BJ (cell line): Measurements from ENCODE around the gene ZBTB39. TPM values are rescaled to one million over a fixed set of nuclear protein-coding genes. Genes with fewer than 3 reads are reported as not detected.

ENCODE experiments used
- CTCF ChIA-PET: fragments of 350-600 bp; formaldehyde crosslinking; extraction: SDS; loops from one replicate; lab custom pipeline; 2021; ENCODE audit warnings: antibody characterized with exemption, inconsistent platforms; lab: Yijun Ruan, JAX
- POLR2A ChIA-PET: fragments of 300-600 bp; sonication (Branson Sonifier 250); formaldehyde crosslinking; extraction: SDS; loops from one replicate; lab custom pipeline; 2021; ENCODE audit warnings: antibody characterized with exemption; lab: Charles Lee
- DNase-seq: peaks from one replicate; pipeline ENCODE4 v3.0.0-alpha.2; 2011; ENCODE audit warnings: low read depth
- H3K27me3 ChIP-seq: 2 replicates; pipeline ENCODE4 v1.6.0; 2011; ENCODE audit warnings: low read length; ENCODE audit not compliant: control insufficient read depth, insufficient read depth
- H3K36me3 ChIP-seq: 2 replicates; pipeline ENCODE4 v1.5.1; 2011; ENCODE audit warnings: low read length; ENCODE audit not compliant: control insufficient read depth, insufficient read depth
- H3K4me3 ChIP-seq: 2 replicates; pipeline ENCODE4 v1.5.1; 2011; ENCODE audit warnings: low read depth, mild to moderate bottlenecking, control low read depth, low read length
- polyA plus RNA-seq: library from polyadenylated mRNA; depleted of rRNA; stranded (reverse); fragments of >200 nt; gene quantifications from 2 replicates; pipeline ENCODE4 v1.2.3, GENCODE V29; 2011
- TF ChIP-seq, protein P1 (sequence below): IDR thresholded peaks from 2 replicates; pipeline ENCODE4 v1.5.1; 2011; ENCODE audit warnings: low read depth, mild to moderate bottlenecking, control low read depth, inconsistent platforms, low read length, moderate library complexity; ENCODE audit not compliant: insufficient read depth

ZBTB39 gene
- polyA plus RNA-seq, 1 experiment, result 4.2 TPM

- no peak for DNase-seq
- Histone ChIP-seq H3K36me3 (no peaks in the 10 kb centered on the region), H3K27me3 (peaks cover 6% of the 10 kb centered on the region), H3K4me3 (no peak overlapping the region)
- ChIA-PET CTCF (interaction anchor here (1.4 to 2.5 kb wide), 4 partner anchors 12 to 45 kb away, joined by 4 to 8 read pairs (median 5); no protein-coding TSS in a partner anchor), POLR2A (no interaction called here)
- TF ChIP-seq, protein P1, sequence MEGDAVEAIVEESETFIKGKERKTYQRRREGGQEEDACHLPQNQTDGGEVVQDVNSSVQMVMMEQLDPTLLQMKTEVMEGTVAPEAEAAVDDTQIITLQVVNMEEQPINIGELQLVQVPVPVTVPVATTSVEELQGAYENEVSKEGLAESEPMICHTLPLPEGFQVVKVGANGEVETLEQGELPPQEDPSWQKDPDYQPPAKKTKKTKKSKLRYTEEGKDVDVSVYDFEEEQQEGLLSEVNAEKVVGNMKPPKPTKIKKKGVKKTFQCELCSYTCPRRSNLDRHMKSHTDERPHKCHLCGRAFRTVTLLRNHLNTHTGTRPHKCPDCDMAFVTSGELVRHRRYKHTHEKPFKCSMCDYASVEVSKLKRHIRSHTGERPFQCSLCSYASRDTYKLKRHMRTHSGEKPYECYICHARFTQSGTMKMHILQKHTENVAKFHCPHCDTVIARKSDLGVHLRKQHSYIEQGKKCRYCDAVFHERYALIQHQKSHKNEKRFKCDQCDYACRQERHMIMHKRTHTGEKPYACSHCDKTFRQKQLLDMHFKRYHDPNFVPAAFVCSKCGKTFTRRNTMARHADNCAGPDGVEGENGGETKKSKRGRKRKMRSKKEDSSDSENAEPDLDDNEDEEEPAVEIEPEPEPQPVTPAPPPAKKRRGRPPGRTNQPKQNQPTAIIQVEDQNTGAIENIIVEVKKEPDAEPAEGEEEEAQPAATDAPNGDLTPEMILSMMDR, result no peak
Observed at GRCh38 chr12:57046086-57046791, 39.9 kb upstream of the ZBTB39 start.

GRCh38 chr12:57044889-57045288 lies 38.5 kb upstream of the ZBTB39 start:
- Histone ChIP-seq H3K4me3 (no peak overlapping the region), H3K27me3 (peaks cover 12% of the 10 kb centered on the region), H3K36me3 (no peaks in the 10 kb centered on the region)
- ChIA-PET POLR2A (no interaction called here), CTCF (interaction anchor here (1.9 to 2.5 kb wide), 2 partner anchors 11 to 16 kb away, joined by 5 to 8 read pairs; no protein-coding TSS in a partner anchor)
- TF ChIP-seq, protein P1, result no peak
- DNase-seq, result no peak

- no peaks in the 10 kb centered on the region for H3K36me3 ChIP-seq
- no peak for DNase-seq
- ChIA-PET POLR2A (no interaction called here), CTCF (interaction anchor here (1.0 to 2.5 kb wide), 3 partner anchors 16 to 43 kb away, joined by 3 to 8 read pairs (median 5); no protein-coding TSS in a partner anchor)
- TF ChIP-seq, protein P1, result no peak
- H3K27me3 ChIP-seq, result peaks cover 13% of the 10 kb centered on the region
- no peak overlapping the region for H3K4me3 ChIP-seq
Observed at GRCh38 chr12:57044468-57044867, 38.1 kb upstream of the ZBTB39 start.

DNA sequence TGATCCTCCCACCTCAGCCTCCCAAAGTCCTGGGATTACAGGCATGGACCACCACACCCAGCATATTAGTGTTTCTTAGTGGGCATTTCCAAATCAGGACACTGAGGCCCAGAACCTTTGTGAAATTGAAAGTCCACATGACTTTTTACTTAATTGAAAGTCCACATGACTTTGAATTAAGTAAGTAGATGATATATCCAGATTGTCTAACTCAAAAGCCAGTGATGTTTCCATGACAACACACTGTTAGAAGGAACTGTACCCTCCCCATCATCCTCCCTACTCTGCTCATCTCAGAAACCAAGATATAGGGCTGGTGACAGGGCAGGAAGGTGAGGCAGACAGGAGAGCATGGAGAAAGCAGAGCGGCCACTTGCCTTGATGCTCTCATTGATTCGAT lies 36.3 kb upstream of the ZBTB39 start:
- POLR2A ChIA-PET, result no interaction called here
- no peak for DNase-seq
- peaks cover 13% of the 10 kb centered on the region for H3K27me3 ChIP-seq
- CTCF ChIA-PET, result no interaction called here
- no peaks in the 10 kb centered on the region for H3K36me3 ChIP-seq
- no peak overlapping the region for H3K4me3 ChIP-seq
- TF ChIP-seq, protein P1, result no peak

DNA sequence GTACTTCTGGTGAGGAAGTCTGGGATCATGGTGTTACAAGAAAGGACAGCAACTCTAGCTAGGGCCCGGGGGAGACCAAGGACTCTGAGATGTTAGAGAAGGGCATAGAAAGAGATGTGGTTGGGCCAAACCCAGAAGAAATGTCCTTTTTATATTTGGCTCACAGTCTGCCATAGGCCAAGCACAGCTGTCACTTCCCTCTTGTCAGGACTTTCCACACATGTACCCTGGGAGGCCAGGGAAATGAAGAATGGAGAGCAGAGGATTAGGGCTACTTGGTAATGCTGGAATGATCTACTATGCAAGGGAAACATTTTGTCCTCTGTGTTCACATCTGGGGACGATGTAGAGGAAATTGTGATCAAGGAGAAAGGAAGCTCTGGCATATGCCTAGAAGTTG lies 34.4 kb upstream of the ZBTB39 start:
- Histone ChIP-seq H3K4me3 (no peak overlapping the region), H3K36me3 (no peaks in the 10 kb centered on the region), H3K27me3 (peaks cover 18% of the 10 kb centered on the region)
- ChIA-PET CTCF (interaction anchor here (1.4 kb wide), 1 partner anchor 9 kb away, joined by 4 read pairs; the partner anchor contains the start of gene MYO1A), POLR2A (no interaction called here)
- DNase-seq, result no peak
- TF ChIP-seq, protein P1, result no peak
